Fibroblast of gingiva (primary cell): ENCODE data around the gene GLYATL1.

Source experiments
- DNase-seq: peaks from one replicate; pipeline ENCODE4 v3.0.0-alpha.2; 2011; ENCODE audit warnings: low read depth

GLYATL1 gene, protein sequence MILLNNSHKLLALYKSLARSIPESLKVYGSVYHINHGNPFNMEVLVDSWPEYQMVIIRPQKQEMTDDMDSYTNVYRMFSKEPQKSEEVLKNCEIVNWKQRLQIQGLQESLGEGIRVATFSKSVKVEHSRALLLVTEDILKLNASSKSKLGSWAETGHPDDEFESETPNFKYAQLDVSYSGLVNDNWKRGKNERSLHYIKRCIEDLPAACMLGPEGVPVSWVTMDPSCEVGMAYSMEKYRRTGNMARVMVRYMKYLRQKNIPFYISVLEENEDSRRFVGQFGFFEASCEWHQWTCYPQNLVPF

DNA sequence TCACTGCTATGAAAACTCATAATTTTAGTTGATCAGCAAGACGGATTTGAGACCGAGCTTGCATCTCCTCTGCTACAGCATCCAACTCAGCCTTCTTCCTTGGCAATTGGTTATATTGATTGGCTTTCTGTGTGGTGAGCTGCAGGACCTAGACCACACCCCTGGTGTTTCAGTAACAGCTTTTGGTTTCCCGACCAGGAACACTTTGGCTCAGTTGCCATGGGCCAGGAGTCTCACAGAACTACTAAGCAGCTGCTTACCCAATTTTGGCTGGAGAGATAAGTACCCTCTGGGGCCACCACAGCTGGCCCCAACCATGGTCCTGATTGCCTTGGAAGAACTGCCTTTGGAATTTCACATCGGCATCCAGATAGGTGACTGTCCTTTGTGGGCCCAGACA, at the start of gene GLYATL1:
Gene GLYATL1 (plus strand): TSS at position 212 of the 400 bp plus-strand sequence. CDS start 7,600 bp downstream, outside the sequence.
- no peak for DNase-seq

DNA sequence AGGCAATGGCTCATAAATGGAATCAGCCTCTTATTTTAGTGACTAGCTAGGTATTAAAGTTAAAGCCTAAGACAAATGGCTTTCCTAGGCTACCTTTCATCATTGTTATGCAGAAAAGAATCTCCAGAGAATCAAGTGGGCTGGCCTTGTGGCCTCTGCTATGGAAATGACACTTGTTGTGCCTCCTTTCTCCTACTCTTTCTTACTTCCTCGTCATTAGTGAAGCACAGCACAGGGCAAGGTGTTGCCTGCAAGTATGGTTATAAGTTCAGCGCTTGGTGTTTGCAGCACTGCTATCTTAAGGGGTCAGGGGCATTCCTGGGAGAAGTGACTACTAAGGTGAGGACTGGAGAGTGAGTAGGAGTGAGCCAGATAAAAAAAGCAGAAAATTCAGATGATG, 45.4 kb upstream of the GLYATL1 start:
- DNase-seq, result no peak

- no peak for DNase-seq
Observed at GRCh38 chr11:58898106-58898505, 41.2 kb upstream of the GLYATL1 start.

DNA sequence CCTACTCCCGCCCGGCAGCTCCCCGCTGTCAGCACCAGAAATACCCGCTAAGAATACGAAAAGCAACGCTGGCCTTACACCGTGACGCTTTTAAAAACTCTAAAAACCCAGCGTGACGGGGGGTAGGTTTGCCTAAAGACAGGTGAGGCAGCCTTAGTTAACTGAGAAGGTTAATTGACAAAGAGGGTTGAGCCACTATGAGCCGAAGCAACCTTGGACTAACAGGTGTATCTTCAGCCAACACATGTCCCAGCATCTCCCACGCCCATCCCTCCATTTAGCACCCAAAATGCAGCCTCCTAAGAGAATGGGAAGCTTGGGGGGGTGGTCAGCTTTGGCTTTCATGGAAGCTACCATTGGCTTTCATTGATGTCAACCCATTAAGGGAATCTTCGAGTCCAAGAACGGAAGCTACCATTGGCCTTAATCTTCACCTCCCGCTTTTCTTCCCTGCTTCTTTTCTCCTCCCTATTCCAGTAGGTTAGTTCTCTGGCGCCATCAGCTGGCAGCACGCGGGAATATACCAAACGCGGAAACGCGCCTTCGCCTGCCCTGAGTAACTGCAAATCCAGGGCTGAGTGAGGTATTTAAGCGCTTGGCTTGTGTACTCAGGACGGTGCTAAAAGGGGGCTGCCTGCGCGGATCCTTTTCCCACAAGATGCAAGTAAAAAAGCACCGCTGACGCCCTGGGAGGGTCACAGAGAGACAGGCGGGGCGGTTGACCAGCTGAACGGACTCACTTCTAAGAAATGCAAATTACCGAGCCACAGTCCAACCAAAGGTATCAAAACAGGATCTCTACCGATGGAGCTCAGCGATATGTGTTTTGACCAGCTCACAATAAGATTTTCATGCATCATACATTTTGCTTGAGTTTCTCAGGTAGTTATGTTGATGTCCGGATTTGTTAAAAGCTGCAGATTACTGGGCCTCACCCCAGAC, 38.5 kb upstream of the GLYATL1 start:
- no peak for DNase-seq

DNA sequence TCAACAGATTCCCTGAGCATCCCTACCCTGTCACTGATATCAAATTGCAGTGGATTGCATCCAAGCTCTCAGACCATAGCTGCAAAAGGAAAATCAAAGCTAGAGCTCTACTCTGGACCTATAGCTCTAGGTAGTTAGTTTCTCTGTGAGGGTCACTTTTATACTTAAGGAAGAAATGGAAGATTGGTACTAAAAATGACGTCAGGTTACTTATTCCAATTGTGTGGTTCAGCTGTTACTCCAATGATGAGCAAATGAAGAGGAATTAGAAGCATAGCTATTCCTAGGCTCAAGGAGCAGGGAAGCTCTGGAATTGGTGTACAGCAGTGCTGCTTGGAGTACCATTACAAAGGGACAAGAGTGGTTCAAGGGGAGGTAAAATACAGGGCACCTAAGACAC, 36.4 kb upstream of the GLYATL1 start:
- no peak for DNase-seq

DNA sequence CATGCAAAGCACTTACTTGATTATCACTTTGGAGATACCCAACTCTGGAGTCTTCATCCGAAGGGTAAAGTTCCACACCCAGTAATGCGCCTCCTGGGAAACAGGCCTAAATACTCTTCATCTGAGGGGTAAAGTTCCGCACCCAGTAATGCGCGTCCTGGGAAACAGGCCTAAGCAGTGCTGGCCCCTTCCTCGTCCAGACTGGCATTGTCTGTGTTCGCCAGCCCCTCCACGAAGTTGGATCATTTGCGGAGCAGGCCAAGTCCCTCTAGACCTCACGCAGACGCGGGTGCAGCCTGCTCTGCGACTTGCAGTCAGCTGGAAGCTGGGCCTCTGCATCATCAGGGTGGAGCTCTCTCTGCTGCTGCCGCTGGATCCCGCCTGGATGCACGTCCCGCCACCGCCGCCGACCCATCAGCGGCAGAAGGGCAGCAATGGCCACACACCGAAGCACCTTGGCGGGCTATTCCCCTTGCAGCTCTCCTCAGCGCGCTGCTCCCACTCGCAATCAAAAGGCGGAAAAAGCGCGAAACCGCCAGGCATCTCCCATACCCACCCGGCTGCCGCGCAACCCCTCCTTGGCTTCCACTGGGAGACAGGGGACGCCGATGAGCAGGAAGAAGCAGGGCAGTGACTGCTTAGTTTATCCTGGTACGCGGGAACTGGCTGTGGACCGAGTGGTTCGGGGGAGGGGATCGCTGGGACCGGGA, 34.1 kb upstream of the GLYATL1 start:
- no peak for DNase-seq

- DNase-seq, result peak; percentile 60
Observed at GRCh38 chr11:58905721-58906547, 33.4 kb upstream of the GLYATL1 start.

DNA sequence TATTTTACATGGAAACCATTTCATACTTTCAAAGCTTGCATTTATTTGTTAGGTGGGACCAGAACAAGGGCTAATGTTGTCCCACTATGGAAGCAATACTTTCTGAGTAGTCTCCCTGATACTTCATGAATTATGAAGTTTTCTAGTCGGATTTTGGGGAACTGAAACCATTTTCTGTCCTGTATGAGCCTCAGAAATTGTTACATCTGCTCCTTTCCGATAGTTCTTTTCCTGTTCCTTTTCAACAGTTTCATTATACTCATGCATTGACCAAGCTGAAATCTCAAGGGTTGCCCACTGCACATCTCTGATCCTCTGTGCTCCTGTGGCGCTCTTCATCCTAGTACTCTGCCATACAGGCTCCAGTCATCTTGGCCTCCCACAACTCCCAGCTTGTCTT, 31.5 kb upstream of the GLYATL1 start:
- DNase-seq, result no peak

DNA sequence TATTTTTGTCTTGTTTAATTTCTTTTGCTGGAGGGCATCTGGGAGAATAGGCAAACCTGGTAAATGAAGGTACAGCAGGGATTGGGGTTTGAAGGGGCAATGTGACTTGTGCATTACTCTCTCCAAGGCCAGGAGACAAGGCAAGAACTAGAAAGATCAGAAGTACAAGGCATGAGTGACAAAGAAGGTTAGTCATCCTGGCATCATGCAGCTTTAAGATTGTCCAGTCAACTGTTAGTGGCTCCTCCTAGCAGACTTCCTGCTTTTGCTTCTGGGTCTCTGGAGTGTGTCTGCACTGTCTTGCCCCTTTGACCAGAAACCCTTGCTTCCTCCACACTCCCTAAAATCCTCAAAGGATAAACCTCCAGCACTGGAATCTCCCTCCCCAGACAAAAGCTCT, 27.2 kb upstream of the GLYATL1 start:
- no peak for DNase-seq

- DNase-seq, result no peak
Observed at GRCh38 chr11:58913685-58914084, 25.6 kb upstream of the GLYATL1 start.

GRCh38 chr11:58914821-58915543, 24.3 kb upstream of the GLYATL1 start:
- DNase-seq, result no peak

DNA sequence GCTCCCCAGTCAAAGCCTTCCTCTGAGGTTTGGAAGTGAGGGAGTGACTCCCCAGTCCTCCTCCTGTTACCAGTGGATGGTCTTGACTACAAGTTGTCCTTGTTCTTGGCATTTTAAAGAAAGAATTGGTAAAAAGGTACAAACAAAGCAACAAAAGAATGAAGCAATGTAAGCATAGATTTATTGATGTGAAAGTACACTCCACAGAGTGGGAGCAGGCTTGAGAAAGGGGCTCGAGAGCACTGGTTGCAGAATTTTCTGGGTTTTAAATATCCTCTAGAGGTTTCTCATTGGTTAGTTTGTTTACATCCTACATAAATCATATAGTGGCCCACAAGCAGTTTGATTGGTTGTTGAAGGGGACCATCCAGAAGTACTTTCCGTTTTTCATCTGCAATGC, 22.7 kb upstream of the GLYATL1 start:
- DNase-seq, result no peak

DNA sequence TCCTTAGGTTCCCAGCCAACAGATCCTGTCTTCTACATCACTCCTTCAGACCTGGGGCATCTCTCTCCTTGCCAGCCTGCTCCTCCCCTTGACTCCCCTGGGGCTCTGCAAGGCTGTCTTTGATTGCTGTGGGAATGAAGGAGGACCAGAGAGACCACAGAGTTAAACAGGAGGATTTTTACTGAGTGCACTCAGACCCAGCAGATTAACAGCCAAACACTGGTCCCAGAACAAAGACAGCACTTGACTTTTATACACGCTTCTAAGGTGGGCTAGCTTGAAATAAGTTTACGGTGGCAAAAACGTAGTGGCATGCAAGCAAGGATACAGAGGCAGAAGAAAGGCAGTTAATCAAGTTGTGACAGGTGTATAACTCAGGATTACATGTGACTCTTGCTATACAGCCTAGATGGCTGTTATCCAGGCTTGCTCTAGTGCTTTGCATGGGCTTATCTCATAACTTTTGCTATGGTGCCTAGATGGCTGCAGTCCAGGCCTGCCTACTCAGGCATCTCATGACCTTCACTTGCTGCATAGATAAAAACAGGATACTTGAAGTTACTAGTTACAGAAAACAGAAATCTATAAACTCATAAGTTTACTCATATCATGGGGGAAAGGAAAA, 22.0 kb upstream of the GLYATL1 start:
- no peak for DNase-seq

GRCh38 chr11:58919561-58919960, 19.7 kb upstream of the GLYATL1 start:
- no peak for DNase-seq

DNA sequence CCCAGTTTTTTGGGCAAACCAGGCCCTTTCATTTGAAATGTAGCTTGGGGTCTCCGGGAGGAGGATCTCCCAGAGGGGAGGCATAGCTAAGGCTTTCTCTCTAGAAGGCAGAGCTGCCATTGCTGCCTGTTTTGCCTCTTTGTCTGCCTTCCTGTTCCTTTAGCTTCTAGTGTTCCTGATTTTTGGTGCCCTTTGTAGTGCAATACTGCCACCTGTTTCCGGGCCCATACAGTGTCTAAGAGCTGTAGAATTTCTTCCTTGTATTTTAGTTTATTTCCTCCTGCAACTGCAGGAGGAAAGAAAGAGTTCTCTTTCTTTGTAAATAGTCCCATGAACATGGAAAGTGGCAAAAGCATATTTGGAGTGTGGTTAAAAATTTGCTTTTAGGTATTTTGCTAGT, 19.3 kb upstream of the GLYATL1 start:
- DNase-seq, result no peak

DNA sequence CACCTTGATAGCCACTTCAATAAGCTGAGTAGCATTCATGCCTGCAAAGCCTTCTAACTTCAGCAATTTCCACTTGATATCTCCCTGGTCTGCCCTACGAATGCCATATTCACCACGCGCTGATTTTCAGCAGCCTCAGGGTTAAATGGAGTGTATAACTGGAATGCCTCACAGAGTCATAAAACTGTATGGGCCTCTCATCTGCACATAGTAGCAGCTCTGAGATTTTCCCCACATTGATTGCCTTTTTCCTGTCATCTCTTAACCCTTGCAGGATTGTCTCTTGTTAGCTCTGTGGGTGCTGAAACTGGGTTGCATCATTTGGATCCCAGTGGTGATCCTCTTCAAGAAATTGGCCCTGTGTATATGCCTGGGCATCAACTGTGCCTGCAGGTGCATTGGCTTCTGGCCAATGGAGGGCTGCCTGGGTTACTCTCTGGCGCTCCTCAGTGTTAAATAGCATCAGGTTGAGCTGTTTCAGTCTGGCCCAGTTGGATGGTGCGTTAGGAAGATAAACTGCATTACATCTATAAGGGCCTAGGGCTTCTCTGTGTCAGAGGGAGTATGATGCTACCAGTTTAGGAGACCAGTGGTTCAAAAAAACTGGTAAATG, 17.4 kb upstream of the GLYATL1 start:
- DNase-seq, result no peak

GRCh38 chr11:58922479-58922878, 16.8 kb upstream of the GLYATL1 start:
- no peak for DNase-seq

DNA sequence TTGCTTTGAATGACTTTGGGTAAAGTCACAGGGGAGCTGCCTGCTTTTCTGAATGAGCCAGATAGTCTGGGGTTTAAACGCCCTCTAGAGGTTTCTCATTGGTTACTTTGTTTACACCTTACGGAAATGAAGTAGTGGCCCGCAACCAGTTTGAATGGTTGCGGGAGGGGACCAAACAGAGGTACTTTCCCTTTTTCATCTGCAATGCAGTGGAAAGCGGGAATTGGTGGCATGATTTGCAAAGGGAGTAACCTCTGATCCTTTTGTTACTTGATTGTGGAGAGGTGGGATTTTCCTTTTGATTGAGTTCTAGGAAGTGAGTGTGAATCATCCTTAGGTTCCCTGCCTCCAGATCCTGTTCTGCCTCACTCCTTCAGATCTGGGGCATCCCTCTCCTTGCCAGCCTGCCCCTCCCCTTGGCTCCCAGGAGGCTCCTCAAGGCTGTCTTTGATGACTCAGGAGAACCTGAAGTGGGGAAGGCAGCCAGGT, 15.9 kb upstream of the GLYATL1 start:
- no peak for DNase-seq

GRCh38 chr11:58924230-58924629, 15.1 kb upstream of the GLYATL1 start:
- DNase-seq, result no peak

GRCh38 chr11:58926251-58926650, 13.0 kb upstream of the GLYATL1 start:
- no peak for DNase-seq
